Muscle of leg (tissue), 11 donors: ENCODE measurements around the gene CAV1. TPM values are rescaled to one million over a fixed set of nuclear protein-coding genes. Genes with fewer than 3 reads are reported as not detected.

Source experiments
- DNase-seq: peaks from one replicate; pipeline ENCODE4 v3.0.0; 2013
- H3K27ac ChIP-seq: one replicate; pipeline ENCODE4 v1.5.1; 2013; ENCODE audit warnings: mild to moderate bottlenecking, low read length, control low read depth
- H3K27me3 ChIP-seq: one replicate; pipeline ENCODE4 v1.6.1; 2013; ENCODE audit warnings: low read length; ENCODE audit not compliant: control insufficient read depth, insufficient read depth
- H3K36me3 ChIP-seq: one replicate; pipeline ENCODE4 v1.6.1; 2013; ENCODE audit warnings: low read length; ENCODE audit not compliant: control insufficient read depth, insufficient read depth
- H3K4me1 ChIP-seq: one replicate; pipeline ENCODE4 v1.6.1; 2013; ENCODE audit warnings: low read length; ENCODE audit not compliant: control insufficient read depth, insufficient read depth
- H3K4me3 ChIP-seq: one replicate; pipeline ENCODE4 v1.5.1; 2013; ENCODE audit warnings: low read length, control low read depth
- H3K9me3 ChIP-seq: replicated peaks from 2 replicates; pipeline ENCODE4 v1.6.1; 2013; ENCODE audit warnings: low read depth, low read length; ENCODE audit not compliant: control insufficient read depth
- WGBS: methylation state at CpG from one replicate; pipeline ENCODE4 v1.1.5; 2013; ENCODE audit warnings: missing lambda C conversion rate; ENCODE audit not compliant: insufficient coverage; 5-methylcytosine and 5-hydroxymethylcytosine counted together
- polyA plus RNA-seq, 8 donors: library from polyadenylated mRNA; unstranded; fragments of 120-200 nt; gene quantifications; one replicate each; pipeline versions ENCODE4 v1.2.1 to v1.2.3, GENCODE V29; 2013; ENCODE audit warnings: inconsistent platforms in 1 of 8, low replicate concordance in 1 of 8; ENCODE audit not compliant: insufficient read length in 8 of 8, insufficient read depth in 1 of 8
- total RNA-seq: library from RNA; stranded (reverse); fragments of 120-200 nt; gene quantifications from one replicate; pipeline ENCODE4 v1.2.4, GENCODE V29; 2013

CAV1 gene
- total and polyA plus RNA-seq, 9 donors: 166 to 253 (median 198) TPM

GRCh38 chr7:116565981-116566380, 41.1 kb downstream of the CAV1 start:
- H3K9me3 ChIP-seq: no peaks in the 10 kb centered on the region
- H3K27me3 ChIP-seq: no peaks in the 10 kb centered on the region
- no peak overlapping the region for H3K27ac ChIP-seq
- H3K36me3 ChIP-seq: no peaks in the 10 kb centered on the region
- WGBS: no CpG with 5 or more reads among the region's 1 CpG
- DNase-seq: no peak
- no peak overlapping the region for H3K4me3 ChIP-seq
- H3K4me1 ChIP-seq: no peaks in the 10 kb centered on the region

DNA sequence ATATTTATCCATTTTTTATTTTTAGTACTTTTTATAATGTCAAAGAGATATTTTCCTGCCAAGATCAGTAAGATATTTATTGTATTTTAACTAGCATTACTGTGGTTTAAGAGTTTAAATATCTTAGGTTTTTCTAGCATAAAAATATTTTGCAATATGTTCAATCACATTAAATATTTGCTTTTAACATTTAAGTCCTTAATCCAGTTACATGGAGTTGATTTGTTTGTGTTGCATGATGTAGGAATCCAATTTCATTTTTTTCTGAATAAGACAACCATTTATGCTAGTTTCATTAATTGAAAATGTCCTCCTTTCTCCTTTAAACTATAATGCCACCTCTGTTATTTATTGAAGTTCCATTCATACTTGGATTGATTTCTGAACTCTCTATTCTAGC, 41.8 kb downstream of the CAV1 start:
- no peaks in the 10 kb centered on the region for H3K9me3 ChIP-seq
- no peak for DNase-seq
- H3K4me3 ChIP-seq: no peak overlapping the region
- no peak overlapping the region for H3K27ac ChIP-seq
- no peaks in the 10 kb centered on the region for H3K4me1 ChIP-seq
- no peaks in the 10 kb centered on the region for H3K27me3 ChIP-seq
- no peaks in the 10 kb centered on the region for H3K36me3 ChIP-seq

DNA sequence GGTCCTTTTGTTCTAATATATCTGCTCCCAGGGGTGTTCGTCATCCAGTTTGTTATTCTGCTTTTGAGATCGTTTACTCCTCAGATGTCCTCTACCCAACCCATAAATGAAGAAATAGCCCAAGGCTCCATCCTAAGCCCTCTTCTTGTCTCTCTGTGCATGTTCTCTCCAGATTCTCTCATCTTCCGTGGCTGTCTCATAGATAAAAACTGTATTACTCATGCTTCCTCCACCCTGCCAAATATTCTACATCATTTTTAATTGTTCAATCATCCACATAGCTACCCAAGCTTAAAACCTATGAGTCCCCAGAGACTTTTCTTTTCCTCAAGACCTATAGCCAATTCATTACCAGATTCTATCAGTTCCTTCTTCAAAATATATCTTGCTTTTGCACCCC, 44.9 kb downstream of the CAV1 start:
- Histone ChIP-seq H3K27ac (no peak overlapping the region), H3K9me3 (no peaks in the 10 kb centered on the region), H3K4me1 (peaks cover 2% of the 10 kb centered on the region), H3K4me3 (no peak overlapping the region), H3K27me3 (no peaks in the 10 kb centered on the region), H3K36me3 (no peaks in the 10 kb centered on the region)
- no peak for DNase-seq
- 46% methylated on average over 1 of the region's 3 CpGs for WGBS

DNA sequence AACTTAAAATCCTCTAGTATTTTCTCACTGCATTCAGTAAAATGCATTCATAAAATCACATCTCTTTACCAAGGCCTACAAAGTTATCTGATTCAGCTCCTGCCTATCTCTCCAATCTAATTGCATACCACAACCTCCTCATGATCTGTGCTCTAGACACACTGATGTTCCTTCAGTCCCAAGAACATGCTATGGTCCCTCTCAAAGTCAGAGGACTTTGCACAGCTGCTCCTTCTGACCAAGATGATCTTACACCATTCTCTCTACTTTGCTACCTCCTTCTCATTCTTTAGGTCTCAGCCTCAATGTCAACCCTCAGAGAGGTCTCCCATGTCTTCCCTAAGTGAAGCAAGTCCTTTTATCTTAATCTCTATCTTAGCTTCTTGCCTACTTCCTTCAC, 45.5 kb downstream of the CAV1 start:
- H3K27me3 ChIP-seq: no peaks in the 10 kb centered on the region
- no peak for DNase-seq
- peak overlapping the region; percentile 39 for H3K27ac ChIP-seq
- no peaks in the 10 kb centered on the region for H3K36me3 ChIP-seq
- H3K4me3 ChIP-seq: no peak overlapping the region
- H3K4me1 ChIP-seq: peaks cover 2% of the 10 kb centered on the region
- H3K9me3 ChIP-seq: no peaks in the 10 kb centered on the region

- WGBS: no CpG with 5 or more reads among the region's 1 CpG
- DNase-seq: peak; percentile 93
- peak overlapping the region; percentile 65 for H3K27ac ChIP-seq
These were observed 46.2 kb downstream of the CAV1 start for GRCh38 chr7:116571037-116571436.

GRCh38 chr7:116571552-116571951, 46.7 kb downstream of the CAV1 start:
- Histone ChIP-seq H3K9me3 (no peaks in the 10 kb centered on the region), H3K36me3 (no peaks in the 10 kb centered on the region), H3K27ac (peak overlapping the region; percentile 65), H3K27me3 (no peaks in the 10 kb centered on the region), H3K4me1 (peaks cover 3% of the 10 kb centered on the region), H3K4me3 (no peak overlapping the region)
- peak; percentile 56 for DNase-seq
- WGBS: no CpG with 5 or more reads among the region's 2 CpGs

More at GRCh38 chr7:116571037-116571436, 46.2 kb downstream of the CAV1 start:
- Histone ChIP-seq H3K4me1 (peaks cover 2% of the 10 kb centered on the region), H3K27me3 (no peaks in the 10 kb centered on the region), H3K9me3 (no peaks in the 10 kb centered on the region), H3K36me3 (no peaks in the 10 kb centered on the region), H3K4me3 (no peak overlapping the region)

DNA sequence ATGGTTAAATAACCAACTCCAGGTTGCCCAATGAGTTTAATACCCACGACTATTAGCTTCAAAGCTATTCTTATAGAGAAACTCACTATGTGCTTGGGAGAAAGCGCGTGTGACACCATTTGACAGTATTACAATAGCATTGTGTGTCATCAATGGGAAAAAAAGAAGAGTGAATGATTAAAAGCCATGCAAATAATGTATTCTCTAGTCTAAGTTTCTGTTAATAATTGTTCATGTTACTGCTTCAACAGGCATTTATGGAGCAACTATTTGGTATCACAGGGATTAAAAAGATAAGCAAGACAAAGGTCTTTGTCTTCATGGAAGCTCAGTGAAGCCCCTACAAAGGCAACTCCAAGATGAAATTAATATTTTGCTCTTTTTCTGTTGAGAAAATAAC, 47.2 kb downstream of the CAV1 start:
- peaks cover 7% of the 10 kb centered on the region for H3K4me1 ChIP-seq
- H3K36me3 ChIP-seq: no peaks in the 10 kb centered on the region

DNA sequence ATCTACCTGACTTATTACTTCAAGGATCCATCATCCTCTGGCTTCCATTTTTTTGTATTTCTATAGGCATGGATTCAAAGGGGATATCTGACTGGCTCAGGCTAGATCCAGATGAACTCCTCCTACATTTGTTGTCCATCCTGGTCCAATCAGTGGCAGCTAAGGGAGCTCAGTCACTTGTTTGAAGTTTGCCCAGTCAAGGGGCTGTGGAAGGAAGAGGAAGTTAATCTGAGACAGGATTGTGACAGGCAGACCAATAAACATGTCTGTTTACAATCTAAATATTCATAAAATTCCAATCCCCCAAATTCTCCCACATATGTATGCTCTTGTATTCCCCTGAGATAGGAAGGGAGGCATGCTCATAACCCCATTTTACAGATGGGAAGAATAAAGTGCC, 48.7 kb downstream of the CAV1 start:
- Histone ChIP-seq H3K9me3 (no peaks in the 10 kb centered on the region), H3K36me3 (no peaks in the 10 kb centered on the region), H3K4me3 (no peak overlapping the region), H3K27ac (no peak overlapping the region), H3K4me1 (peaks cover 7% of the 10 kb centered on the region), H3K27me3 (no peaks in the 10 kb centered on the region)
- no peak for DNase-seq

More for the DNA sequence above, 47.2 kb downstream of the CAV1 start:
- no peaks in the 10 kb centered on the region for H3K9me3 ChIP-seq
- no peak overlapping the region for H3K4me3 ChIP-seq
- WGBS: no CpG with 5 or more reads among the region's 3 CpGs
- no peak for DNase-seq
- no peak overlapping the region for H3K27ac ChIP-seq
- no peaks in the 10 kb centered on the region for H3K27me3 ChIP-seq

DNA sequence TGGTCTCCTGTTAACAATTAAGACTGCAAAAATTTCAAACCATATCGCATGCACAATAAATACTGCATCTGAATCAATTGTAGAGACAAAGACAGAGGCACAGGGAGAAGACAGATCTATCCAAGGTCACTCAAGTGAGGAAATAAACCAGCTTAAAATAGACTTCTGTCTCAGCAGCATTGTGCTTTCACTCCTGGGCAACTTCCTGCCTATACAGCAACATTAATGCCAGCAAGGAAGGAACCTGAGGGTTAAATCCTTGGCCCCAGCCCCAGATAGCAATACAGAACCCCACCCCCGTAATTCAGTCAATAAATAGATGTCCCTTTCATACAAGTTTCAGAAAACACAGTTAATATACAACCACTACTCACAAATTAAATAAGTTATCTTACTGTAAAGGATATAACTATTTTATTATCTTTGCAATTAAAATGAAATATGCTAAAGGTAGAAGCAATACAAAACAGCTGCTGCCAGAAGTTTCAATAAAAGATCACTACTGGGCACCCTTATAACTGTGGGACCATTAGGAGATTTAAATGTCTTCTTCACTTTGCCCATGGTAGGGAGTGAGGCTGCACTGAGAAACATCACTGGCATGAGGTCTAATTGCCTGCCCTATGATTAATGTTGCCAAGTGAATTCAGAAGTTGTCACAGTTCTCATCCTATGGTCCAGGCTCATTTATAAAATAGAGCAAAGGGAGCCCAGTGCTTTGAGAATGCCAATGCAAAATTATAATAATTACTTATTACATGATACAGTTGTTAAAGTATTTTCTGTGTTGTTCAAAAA, 49.4 kb downstream of the CAV1 start:
- H3K4me3 ChIP-seq: no peak overlapping the region
- H3K9me3 ChIP-seq: no peaks in the 10 kb centered on the region
- WGBS: 100% methylated on average over 1 of the region's 2 CpGs
- peaks cover 7% of the 10 kb centered on the region for H3K4me1 ChIP-seq
- no peaks in the 10 kb centered on the region for H3K36me3 ChIP-seq
- peak overlapping the region; percentile 32 for H3K27ac ChIP-seq
- no peaks in the 10 kb centered on the region for H3K27me3 ChIP-seq
- DNase-seq: no peak

DNA sequence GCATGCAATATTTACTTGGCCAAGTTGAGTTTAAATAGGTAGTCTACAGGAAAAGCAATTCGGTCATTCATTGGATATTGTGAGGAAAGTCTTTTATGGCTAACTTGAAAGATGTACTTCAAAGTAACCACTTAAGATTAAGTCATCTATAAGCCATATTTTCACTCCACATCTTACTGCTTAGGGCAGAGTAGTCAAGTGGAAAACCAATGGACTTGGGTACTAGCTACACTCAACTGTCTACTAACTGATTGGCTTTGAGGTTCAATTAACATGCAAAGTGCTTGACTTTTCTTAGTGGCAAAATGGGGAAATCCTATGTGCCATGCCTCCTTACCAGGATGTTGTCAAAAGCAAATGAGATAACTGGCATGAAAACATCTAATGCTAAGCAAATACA, 51.0 kb downstream of the CAV1 start:
- Histone ChIP-seq H3K27ac (no peak overlapping the region), H3K4me3 (no peak overlapping the region), H3K4me1 (peaks cover 7% of the 10 kb centered on the region), H3K36me3 (no peaks in the 10 kb centered on the region), H3K9me3 (no peaks in the 10 kb centered on the region), H3K27me3 (no peaks in the 10 kb centered on the region)
- DNase-seq: no peak
- WGBS: no CpG with 5 or more reads among the region's 1 CpG
